Trophoblast cell (in vitro differentiated cells and primary cell): ENCODE results near the gene ALG3.

Experiments used
- DNase-seq, 2 donors: peaks; one replicate each; pipeline ENCODE4 v3.0.0-alpha.2; 2016
- H2AFZ ChIP-seq: 2 replicates; pipeline ENCODE4 v1.6.1; 2013; ENCODE audit warnings: low read length, moderate library complexity, mild to moderate bottlenecking; ENCODE audit not compliant: insufficient read depth, poor library complexity
- H2AK5ac ChIP-seq: 2 replicates; pipeline ENCODE4 v1.6.1; 2013; ENCODE audit warnings: mild to moderate bottlenecking, low read length
- H2BK120ac ChIP-seq: 2 replicates; pipeline ENCODE4 v1.6.1; 2013; ENCODE audit warnings: low read length, mild to moderate bottlenecking, moderate library complexity; ENCODE audit not compliant: insufficient read depth, poor library complexity
- H2BK12ac ChIP-seq: 2 replicates; pipeline ENCODE4 v1.6.1; 2013; ENCODE audit warnings: mild to moderate bottlenecking, low read length, moderate library complexity
- H2BK5ac ChIP-seq: 2 replicates; pipeline ENCODE4 v1.6.1; 2013; ENCODE audit warnings: low read length, low read depth, moderate library complexity, mild to moderate bottlenecking; ENCODE audit not compliant: poor library complexity
- H3K14ac ChIP-seq: 2 replicates; pipeline ENCODE4 v1.6.1; 2013; ENCODE audit warnings: mild to moderate bottlenecking, low read length
- H3K18ac ChIP-seq: 2 replicates; pipeline ENCODE4 v1.6.1; 2013; ENCODE audit warnings: mild to moderate bottlenecking, low read length
- H3K23ac ChIP-seq: 2 replicates; pipeline ENCODE4 v1.6.1; 2013; ENCODE audit warnings: low read length
- H3K27ac ChIP-seq: 2 replicates; pipeline ENCODE4 v1.5.1; 2013; ENCODE audit warnings: low read depth, mild to moderate bottlenecking, inconsistent platforms, low read length, moderate library complexity
- H3K27me3 ChIP-seq: 2 replicates; pipeline ENCODE4 v1.6.1; 2013; ENCODE audit warnings: inconsistent platforms, mild to moderate bottlenecking, low read length, moderate library complexity; ENCODE audit not compliant: insufficient read depth
- H3K36me3 ChIP-seq, 2 experiments: 1 replicate in 1 of 2; 2 replicates in 1 of 2; pipeline ENCODE4 v1.6.1; 2013; ENCODE audit warnings: low read length in 2 of 2, mild to moderate bottlenecking in 2 of 2, moderate library complexity in 1 of 2; ENCODE audit not compliant: insufficient read depth in 2 of 2, control insufficient read depth in 1 of 2
- H3K4ac ChIP-seq: 2 replicates; pipeline ENCODE4 v1.6.1; 2013; ENCODE audit warnings: low read depth, mild to moderate bottlenecking, low read length, moderate library complexity
- H3K4me1 ChIP-seq, 2 experiments: 1 replicate in 1 of 2; 2 replicates in 1 of 2; pipeline ENCODE4 v1.6.1; 2013; ENCODE audit warnings: low read length in 2 of 2, mild to moderate bottlenecking in 2 of 2, moderate library complexity in 1 of 2; ENCODE audit not compliant: insufficient read depth in 2 of 2, control insufficient read depth in 1 of 2
- H3K4me2 ChIP-seq: 2 replicates; pipeline ENCODE4 v1.6.1; 2013; ENCODE audit warnings: inconsistent platforms, mild to moderate bottlenecking, low read length, moderate library complexity
- H3K4me3 ChIP-seq: 2 replicates; pipeline ENCODE4 v1.5.1; 2013; ENCODE audit warnings: mild to moderate bottlenecking, low read depth, low read length, inconsistent platforms
- H3K79me1 ChIP-seq: one replicate; pipeline ENCODE4 v1.6.1; 2013; ENCODE audit warnings: low read length
- H3K79me2 ChIP-seq: 2 replicates; pipeline ENCODE4 v1.6.1; 2013; ENCODE audit warnings: low read length, mild to moderate bottlenecking; ENCODE audit not compliant: control insufficient read depth, insufficient read depth, poor library complexity
- H3K9ac ChIP-seq: 2 replicates; pipeline ENCODE4 v1.6.1; 2013; ENCODE audit warnings: mild to moderate bottlenecking, low read length
- H3K9me3 ChIP-seq: 2 replicates; pipeline ENCODE4 v1.6.1; 2013; ENCODE audit warnings: low read depth, mild to moderate bottlenecking, control low read depth, inconsistent platforms, low read length; ENCODE audit not compliant: insufficient read depth
- H4K12ac ChIP-seq: 2 replicates; pipeline ENCODE4 v1.6.1; 2013; ENCODE audit warnings: low read depth, mild to moderate bottlenecking, low read length, moderate library complexity
- H4K8ac ChIP-seq: 2 replicates; pipeline ENCODE4 v1.6.1; 2013; ENCODE audit warnings: low read depth, mild to moderate bottlenecking, low read length, moderate library complexity
- H4K91ac ChIP-seq: one replicate; pipeline ENCODE4 v1.6.1; 2013; ENCODE audit warnings: low read depth, mild to moderate bottlenecking, low read length, moderate library complexity
- WGBS: extraction: QIAGEN DNeasy Blood & Tissue Kit; methylation state at CpG from one replicate; pipeline ENCODE4 v1.1.7; 2013; ENCODE audit warnings: missing lambda C conversion rate; ENCODE audit not compliant: insufficient read length, insufficient coverage; ENCODE audit errors: extremely low coverage; 5-methylcytosine and 5-hydroxymethylcytosine counted together

ALG3 gene

DNA sequence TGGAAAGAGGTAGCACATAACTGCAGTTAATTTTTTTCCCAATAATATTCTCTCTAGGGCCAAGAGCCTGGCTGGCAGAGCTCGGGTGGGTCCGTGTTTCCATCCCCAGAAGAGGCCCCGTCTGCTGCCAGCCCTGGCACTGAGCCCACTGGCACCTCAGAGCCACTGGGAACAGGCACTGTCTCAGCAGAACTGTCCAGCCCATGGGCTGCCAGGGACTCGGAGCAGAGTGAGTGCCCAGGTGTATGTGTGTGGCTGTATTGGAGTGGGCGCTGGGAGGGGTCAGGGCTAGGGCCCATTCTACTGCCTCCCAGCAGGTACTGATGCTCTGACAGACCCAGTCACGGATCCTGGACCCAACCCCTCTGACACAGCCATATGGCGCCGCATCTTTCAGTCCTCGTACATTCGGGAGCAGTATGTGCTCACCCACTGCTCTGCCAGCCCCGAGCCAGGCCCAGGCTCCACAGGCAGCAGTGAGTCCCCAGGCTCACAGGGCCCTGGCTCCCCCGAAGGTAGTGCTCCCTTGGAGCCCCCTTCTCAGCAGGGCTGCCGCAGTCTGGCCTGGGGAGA is 10.4 kb downstream of the ALG3 start:
- H3K79me2 ChIP-seq, result no peaks in the 10 kb centered on the region
- H2BK120ac ChIP-seq, result no peak overlapping the region
- no peak overlapping the region for H4K91ac ChIP-seq
- no peaks in the 10 kb centered on the region for H3K79me1 ChIP-seq
- H3K27me3 ChIP-seq, result no peaks in the 10 kb centered on the region
- H3K9me3 ChIP-seq, result no peaks in the 10 kb centered on the region
- H3K36me3 ChIP-seq, result peaks cover 8 to 12% of the 10 kb centered on the region in 2 experiments
- no peak overlapping the region for H2BK5ac ChIP-seq
- H2AFZ ChIP-seq, result no peak overlapping the region
- DNase-seq, result no peak
- WGBS, result no CpG with 5 or more reads among the region's 13 CpGs
- no peak overlapping the region for H3K18ac ChIP-seq
- no peak overlapping the region for H3K27ac ChIP-seq
- no peak overlapping the region for H3K23ac ChIP-seq
- H3K4ac ChIP-seq, result no peak overlapping the region
- no peaks in the 10 kb centered on the region for H3K4me1 ChIP-seq
- no peak overlapping the region for H2BK12ac ChIP-seq
- H4K12ac ChIP-seq, result no peak overlapping the region
- no peak overlapping the region for H3K4me2 ChIP-seq
- H4K8ac ChIP-seq, result no peak overlapping the region
- no peak overlapping the region for H2AK5ac ChIP-seq
- no peak overlapping the region for H3K14ac ChIP-seq
- no peak overlapping the region for H3K9ac ChIP-seq
- no peak overlapping the region for H3K4me3 ChIP-seq

DNA sequence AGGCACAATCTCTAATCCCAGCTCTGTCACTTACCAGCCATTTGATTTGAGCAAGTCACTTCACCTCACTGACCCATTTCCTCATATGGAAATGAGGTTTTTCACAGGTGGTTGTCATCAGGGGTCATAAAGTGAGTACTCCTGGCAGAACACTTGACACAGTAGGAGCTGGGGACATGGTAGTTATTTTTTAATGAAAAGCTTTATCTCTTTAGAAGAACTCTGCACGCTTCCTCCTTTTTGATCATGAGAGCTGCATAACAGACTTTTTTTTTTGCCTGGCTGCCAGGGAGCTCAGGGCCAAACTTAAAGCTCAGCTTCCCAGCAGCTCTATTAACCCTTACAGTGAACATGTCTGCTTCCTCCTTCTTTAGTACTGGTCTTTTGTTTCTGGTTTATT is 11.0 kb downstream of the ALG3 start:
- Histone ChIP-seq H3K4me1 (no peaks in the 10 kb centered on the region), H2AFZ (no peak overlapping the region), H4K8ac (no peak overlapping the region), H3K27ac (no peak overlapping the region), H3K9ac (no peak overlapping the region), H3K9me3 (no peaks in the 10 kb centered on the region), H3K14ac (no peak overlapping the region), H2BK5ac (no peak overlapping the region), H3K27me3 (peaks cover 2% of the 10 kb centered on the region), H3K4ac (no peak overlapping the region), H3K36me3 (peaks cover 7 to 9% of the 10 kb centered on the region in 2 experiments), H3K18ac (no peak overlapping the region), H4K12ac (no peak overlapping the region), H2BK12ac (no peak overlapping the region), H4K91ac (no peak overlapping the region), H2BK120ac (no peak overlapping the region), H2AK5ac (no peak overlapping the region), H3K4me3 (no peak overlapping the region), H3K79me1 (no peaks in the 10 kb centered on the region), H3K23ac (no peak overlapping the region), H3K4me2 (no peak overlapping the region), H3K79me2 (no peaks in the 10 kb centered on the region)
- DNase-seq, result no peak
- WGBS, result no CpG with 5 or more reads among the region's 1 CpG

DNA sequence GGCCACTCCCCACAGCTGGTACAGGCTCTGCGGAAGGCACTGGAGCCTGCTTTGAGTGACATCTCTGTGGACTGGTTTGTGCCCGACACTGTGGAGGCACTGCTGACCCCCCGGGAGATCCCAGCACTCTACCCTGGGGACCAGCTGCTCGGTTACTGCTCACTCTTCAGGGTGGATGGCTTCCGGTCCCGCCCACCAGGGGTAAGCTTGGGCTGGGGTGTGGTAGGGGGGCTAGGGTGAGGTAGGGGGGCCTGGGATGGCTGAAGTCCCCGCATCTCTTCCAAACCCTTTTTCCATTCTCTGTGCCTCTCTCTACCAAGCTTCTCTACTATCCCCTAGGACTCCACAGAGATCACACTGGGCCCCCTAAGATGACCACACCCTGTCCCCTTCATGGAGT is 11.6 kb downstream of the ALG3 start:
- Histone ChIP-seq H4K91ac (no peak overlapping the region), H3K79me2 (no peaks in the 10 kb centered on the region), H3K9me3 (no peaks in the 10 kb centered on the region), H3K23ac (no peak overlapping the region), H3K18ac (no peak overlapping the region), H3K79me1 (no peaks in the 10 kb centered on the region), H2AFZ (no peak overlapping the region), H3K27ac (no peak overlapping the region), H4K8ac (no peak overlapping the region), H3K9ac (no peak overlapping the region), H3K27me3 (peaks cover 7% of the 10 kb centered on the region), H3K36me3 (peaks cover under 1 to 3% of the 10 kb centered on the region in 2 experiments), H2AK5ac (no peak overlapping the region), H4K12ac (no peak overlapping the region), H3K4ac (no peak overlapping the region), H2BK5ac (no peak overlapping the region), H3K4me3 (no peak overlapping the region), H3K4me1 (no peaks in the 10 kb centered on the region), H2BK120ac (no peak overlapping the region), H3K4me2 (no peak overlapping the region), H3K14ac (no peak overlapping the region), H2BK12ac (no peak overlapping the region)
- WGBS, result no CpG with 5 or more reads among the region's 7 CpGs
- DNase-seq, result no peak

DNA sequence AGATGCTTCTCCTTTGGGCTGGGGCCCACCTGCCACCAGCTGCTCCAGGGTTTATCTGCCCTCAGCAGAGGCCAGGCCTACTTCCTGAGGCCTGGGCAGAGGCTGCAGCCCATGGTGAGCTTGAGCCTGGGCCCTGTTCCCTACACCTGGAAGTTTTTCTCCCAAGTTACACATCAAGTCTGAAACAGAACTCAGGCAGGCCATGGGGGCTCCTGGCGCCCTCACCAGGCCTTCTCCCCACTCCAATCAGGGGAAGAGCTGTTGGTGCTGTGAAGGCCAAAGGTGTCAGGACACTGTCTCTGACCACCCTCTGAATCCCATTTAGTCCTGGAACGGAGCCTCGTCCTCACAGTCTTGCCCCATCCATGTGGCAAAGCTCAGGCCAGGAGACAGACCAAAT is 12.1 kb downstream of the ALG3 start:
- no peak overlapping the region for H3K9ac ChIP-seq
- H3K23ac ChIP-seq, result no peak overlapping the region
- H3K18ac ChIP-seq, result no peak overlapping the region
- peaks cover 13% of the 10 kb centered on the region for H3K27me3 ChIP-seq
- no peak overlapping the region for H3K27ac ChIP-seq
- H4K91ac ChIP-seq, result no peak overlapping the region
- no peak overlapping the region for H2BK12ac ChIP-seq
- no peak overlapping the region for H3K4me2 ChIP-seq
- H3K14ac ChIP-seq, result no peak overlapping the region
- H3K4ac ChIP-seq, result no peak overlapping the region
- H3K4me1 ChIP-seq, result no peaks in the 10 kb centered on the region
- no peaks in the 10 kb centered on the region for H3K79me1 ChIP-seq
- no CpG with 5 or more reads among the region's 3 CpGs for WGBS
- H2BK120ac ChIP-seq, result no peak overlapping the region
- H3K36me3 ChIP-seq, result no peaks in the 10 kb centered on the region
- no peak overlapping the region for H2AK5ac ChIP-seq
- no peak for DNase-seq
- no peaks in the 10 kb centered on the region for H3K79me2 ChIP-seq
- H3K9me3 ChIP-seq, result no peaks in the 10 kb centered on the region
- H3K4me3 ChIP-seq, result no peak overlapping the region
- H4K12ac ChIP-seq, result no peak overlapping the region
- no peak overlapping the region for H2AFZ ChIP-seq
- H4K8ac ChIP-seq, result no peak overlapping the region
- H2BK5ac ChIP-seq, result no peak overlapping the region
